MM.1S (cell line): Measurements from ENCODE around the gene XRCC5.
"Not testable (repeated sequence)": the region's sequence is repeated elsewhere in the genome, so short reads cannot be mapped to it uniquely, and the experiment has no call there.

Source experiments
- CTCF ChIP-seq: fragments of 300-600 bp; sonication (generic); IDR thresholded peaks from 2 replicates; pipeline ENCODE4 v1.5.1; 2016; ENCODE audit warnings: antibody characterized with exemption, low read length, mixed read lengths
- EZH2 ChIP-seq: fragments of 300-600 bp; sonication (generic); optimal IDR thresholded peaks from 2 replicates; pipeline ENCODE3; 2017; ENCODE audit warnings: low read depth, mild to moderate bottlenecking, antibody characterized with exemption, low read length, mixed read lengths
- EZH2phosphoT487 ChIP-seq: fragments of 300-600 bp; sonication (generic); IDR thresholded peaks from 2 replicates; pipeline ENCODE4 v1.6.1; 2018; ENCODE audit warnings: antibody characterized with exemption, low read length

GRCh38 chr2:216141516-216141915 is 32.4 kb downstream of the XRCC5 start:
- not testable (repeated sequence) for TF ChIP-seq CTCF, EZH2phosphoT487, EZH2
